Spinal cord (tissue), 10 donors: ENCODE measurements around the gene COPA. TPM values are rescaled to one million over a fixed set of nuclear protein-coding genes. Genes with fewer than 3 reads are reported as not detected.

Source experiments
- DNase-seq, 6 donors: peaks; one replicate each; pipeline versions ENCODE4 v3.0.0 to v3.0.0-alpha.2; 2013 to 2015; ENCODE audit warnings: low spot score in 6 of 6, low read depth in 4 of 6
- H3K27ac ChIP-seq: one replicate; pipeline ENCODE4 v1.5.1; 2013; ENCODE audit warnings: low read depth, low read length, control low read depth
- H3K27me3 ChIP-seq: one replicate; pipeline ENCODE4 v1.6.1; 2013; ENCODE audit warnings: low read length; ENCODE audit not compliant: control insufficient read depth, insufficient read depth
- H3K36me3 ChIP-seq: one replicate; pipeline ENCODE4 v1.6.1; 2013; ENCODE audit warnings: low read length; ENCODE audit not compliant: control insufficient read depth, insufficient read depth
- H3K4me1 ChIP-seq: one replicate; pipeline ENCODE4 v1.6.1; 2013; ENCODE audit warnings: low read length; ENCODE audit not compliant: control insufficient read depth, insufficient read depth
- H3K4me3 ChIP-seq: one replicate; pipeline ENCODE4 v1.5.1; 2013; ENCODE audit warnings: low read depth, low read length, control low read depth
- H3K9me3 ChIP-seq: one replicate; pipeline ENCODE4 v1.6.1; 2013; ENCODE audit warnings: low read length; ENCODE audit not compliant: control insufficient read depth, insufficient read depth
- WGBS: methylation state at CpG from one replicate; pipeline ENCODE4 v1.1.5; 2013; ENCODE audit warnings: missing lambda C conversion rate; ENCODE audit not compliant: insufficient coverage; 5-methylcytosine and 5-hydroxymethylcytosine counted together
- polyA plus RNA-seq, 2 donors: library from polyadenylated mRNA; unstranded; fragments of 120-200 nt; gene quantifications; one replicate each; pipeline ENCODE4 v1.2.1, GENCODE V29; 2013; ENCODE audit not compliant: insufficient read length in 2 of 2
- small RNA-seq: library from RNA; depleted of rRNA; stranded (forward); fragments of <200 nt; gene quantifications from one replicate; pipeline ENCODE3, GENCODE V24; 2014; ENCODE audit warnings: low replicate concordance
- total RNA-seq, 2 donors: library from RNA; depleted of rRNA in 1 of 2; stranded (reverse); fragments of 120-200 nt in 1 of 2; fragments of >200 nt in 1 of 2; gene quantifications; one replicate each; pipeline versions ENCODE4 v1.2.3 to v1.2.4, GENCODE V29; 2013 to 2014
- donor health status: healthy.

COPA gene
- total and polyA plus RNA-seq, 4 donors = 136 to 200 (median 167) TPM

DNA sequence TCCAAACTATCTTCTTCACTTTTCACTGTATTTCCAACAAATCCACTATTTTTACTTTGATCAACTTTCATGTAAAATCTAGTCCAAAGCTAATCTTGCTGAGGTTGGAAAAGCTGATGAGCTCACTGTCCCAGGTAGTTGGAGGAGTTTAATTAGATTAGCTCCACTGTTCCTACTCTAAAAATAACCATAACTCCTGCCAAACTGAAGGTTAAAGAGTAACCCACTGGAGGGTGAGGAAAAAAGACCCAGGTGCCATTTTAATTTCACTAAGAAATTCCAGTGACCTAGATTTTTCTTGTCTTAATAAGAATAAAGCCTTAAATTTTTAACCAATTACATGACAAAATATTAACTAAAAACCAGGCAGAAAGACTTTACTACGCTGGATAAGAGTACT, 96.0 kb downstream of the COPA start:
- H3K27ac ChIP-seq = no peak overlapping the region
- no CpG with 5 or more reads among the region's 1 CpG for WGBS
- H3K4me1 ChIP-seq = no peaks in the 10 kb centered on the region

GRCh38 chr1:160245434-160245833, 97.6 kb downstream of the COPA start:
- H3K4me1 ChIP-seq = no peaks in the 10 kb centered on the region
- WGBS = no CpG with 5 or more reads among the region's 1 CpG
- no peaks in the 10 kb centered on the region for H3K27me3 ChIP-seq
- no peak overlapping the region for H3K4me3 ChIP-seq
- no peak for DNase-seq
- H3K36me3 ChIP-seq = peaks cover 8% of the 10 kb centered on the region
- H3K27ac ChIP-seq = no peak overlapping the region
- H3K9me3 ChIP-seq = no peaks in the 10 kb centered on the region

More for the DNA sequence above, 96.0 kb downstream of the COPA start:
- Histone ChIP-seq H3K9me3 (no peaks in the 10 kb centered on the region), H3K27me3 (no peaks in the 10 kb centered on the region), H3K36me3 (no peaks in the 10 kb centered on the region), H3K4me3 (no peak overlapping the region)
- no peak for DNase-seq

- no CpG with 5 or more reads among the region's 1 CpG for WGBS
- Histone ChIP-seq H3K9me3 (no peaks in the 10 kb centered on the region), H3K4me3 (no peak overlapping the region), H3K27me3 (no peaks in the 10 kb centered on the region), H3K4me1 (no peaks in the 10 kb centered on the region), H3K36me3 (peaks cover 18% of the 10 kb centered on the region), H3K27ac (no peak overlapping the region)
- no peak for DNase-seq
Measured at GRCh38 chr1:160244209-160244608, 98.8 kb downstream of the COPA start.

GRCh38 chr1:160243767-160244166, 99.3 kb downstream of the COPA start:
- DNase-seq = no peak
- H3K4me1 ChIP-seq = no peaks in the 10 kb centered on the region
- no peak overlapping the region for H3K4me3 ChIP-seq
- H3K27me3 ChIP-seq = no peaks in the 10 kb centered on the region
- H3K9me3 ChIP-seq = no peaks in the 10 kb centered on the region
- no peak overlapping the region for H3K27ac ChIP-seq
- H3K36me3 ChIP-seq = peaks cover 18% of the 10 kb centered on the region

GRCh38 chr1:160239582-160240299, 103.3 kb downstream of the COPA start:
- Histone ChIP-seq H3K27me3 (no peaks in the 10 kb centered on the region), H3K9me3 (no peaks in the 10 kb centered on the region), H3K4me1 (no peaks in the 10 kb centered on the region), H3K36me3 (peaks cover 39% of the 10 kb centered on the region), H3K4me3 (no peak overlapping the region), H3K27ac (no peak overlapping the region)
- 97% methylated on average over 24 of the region's 24 CpGs for WGBS
- no peak for DNase-seq

Small RNA genes within 50 kb of the gene (small RNA-seq; reads per million reads assigned to genes)
- not detected for gene RF00019
- gene RNU4-42P = not detected

Other genes with a start within 250 kb of the COPA start
- 10 to 100 TPM; 38.5 to 50.2 TPM for gene IGSF8, start 244.6 kb downstream of the COPA start, total RNA-seq
- gene IGSF8, start 244.6 kb downstream of the COPA start, polyA plus RNA-seq = 10 to 100 TPM; 74.5 to 80.3 TPM
- gene ATP1A2, start 227.5 kb downstream of the COPA start, total RNA-seq = 1,000 to 10,000 TPM in 1 of 2 donors, 100 to 1,000 TPM in 1; 281 to 2,060 TPM
- 100 to 1,000 TPM; 440 to 692 TPM for gene ATP1A2, start 227.5 kb downstream of the COPA start, polyA plus RNA-seq
- gene ATP1A4, start 191.6 kb downstream of the COPA start, total RNA-seq = under 1 TPM; 0.10 to 0.50 TPM
- gene ATP1A4, start 191.6 kb downstream of the COPA start, polyA plus RNA-seq = 1 to 10 TPM; 2.1 to 2.6 TPM
- 1 to 10 TPM in 1 of 2 donors, under 1 TPM in 1; 0.99 to 1.3 TPM for gene CASQ1, start 152.7 kb downstream of the COPA start, total RNA-seq
- 1 to 10 TPM; 1.4 to 4.6 TPM for gene CASQ1, start 152.7 kb downstream of the COPA start, polyA plus RNA-seq
- gene PEA15, start 137.9 kb downstream of the COPA start, total RNA-seq = 100 to 1,000 TPM; 135 to 244 TPM
- gene PEA15, start 137.9 kb downstream of the COPA start, polyA plus RNA-seq = 100 to 1,000 TPM; 646 to 919 TPM
- 100 to 1,000 TPM in 1 of 2 donors, 10 to 100 TPM in 1; 87.6 to 128 TPM for gene DCAF8, start 80.7 kb downstream of the COPA start, total RNA-seq
- 100 to 1,000 TPM; 163 to 179 TPM for gene DCAF8, start 80.7 kb downstream of the COPA start, polyA plus RNA-seq
- 10 to 100 TPM; 54.6 to 64.4 TPM for gene PEX19, start 58.1 kb downstream of the COPA start, total RNA-seq
- 10 to 100 TPM; 66.0 to 67.5 TPM for gene PEX19, start 58.1 kb downstream of the COPA start, polyA plus RNA-seq
- 10 to 100 TPM; 54.1 to 56.8 TPM for gene NCSTN, start 133 bp upstream of the COPA start, total RNA-seq
- 10 to 100 TPM; 70.9 to 74.3 TPM for gene NCSTN, start 133 bp upstream of the COPA start, polyA plus RNA-seq
- 1 to 10 TPM; 1.4 to 1.9 TPM for gene NHLH1, start 23.8 kb upstream of the COPA start, total RNA-seq
- gene NHLH1, start 23.8 kb upstream of the COPA start, polyA plus RNA-seq = 1 to 10 TPM; 4.9 to 5.2 TPM
- gene VANGL2, start 57.3 kb upstream of the COPA start, total RNA-seq = 1 to 10 TPM; 8.7 to 9.1 TPM
- gene VANGL2, start 57.3 kb upstream of the COPA start, polyA plus RNA-seq = 10 to 100 TPM; 65.0 to 67.0 TPM
- gene SLAMF6, start 180.0 kb upstream of the COPA start, total RNA-seq = under 1 TPM; 0.10 to 0.11 TPM
- under 1 TPM in 1 of 2 donors, not detected in 1; 0.14 TPM for gene SLAMF6, start 180.0 kb upstream of the COPA start, polyA plus RNA-seq
- 10 to 100 TPM in 1 of 2 donors, 1 to 10 TPM in 1; 4.6 to 10.1 TPM for gene CD84, start 236.2 kb upstream of the COPA start, total RNA-seq
- gene CD84, start 236.2 kb upstream of the COPA start, polyA plus RNA-seq = 1 to 10 TPM; 3.3 to 6.0 TPM